ENCODE data around the gene INKA2.

Gene INKA2

GRCh38 chr1:111731956-111732355 is 7.2 kb downstream of the INKA2 start:
- DNase-seq, result no peak

DNA sequence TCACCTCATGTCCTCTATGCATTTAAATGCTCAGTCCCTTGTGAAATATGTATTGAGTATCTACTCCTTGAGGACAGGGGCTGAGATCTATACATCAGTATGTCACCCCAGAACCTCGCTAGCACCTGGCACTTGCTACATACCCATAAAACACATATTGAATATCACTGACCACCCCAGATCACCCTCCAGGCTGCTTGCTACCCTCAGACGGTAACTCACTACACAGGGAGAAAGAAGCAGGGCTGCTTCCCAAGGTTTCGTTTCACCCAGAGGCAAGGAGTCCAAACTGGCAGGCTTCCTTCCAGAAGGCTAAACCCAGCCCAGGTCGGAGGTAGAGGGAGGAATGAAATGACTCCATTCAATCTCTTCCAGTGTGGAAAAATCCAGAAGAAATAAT is 8.5 kb downstream of the INKA2 start:
- DNase-seq, result no peak

DNA sequence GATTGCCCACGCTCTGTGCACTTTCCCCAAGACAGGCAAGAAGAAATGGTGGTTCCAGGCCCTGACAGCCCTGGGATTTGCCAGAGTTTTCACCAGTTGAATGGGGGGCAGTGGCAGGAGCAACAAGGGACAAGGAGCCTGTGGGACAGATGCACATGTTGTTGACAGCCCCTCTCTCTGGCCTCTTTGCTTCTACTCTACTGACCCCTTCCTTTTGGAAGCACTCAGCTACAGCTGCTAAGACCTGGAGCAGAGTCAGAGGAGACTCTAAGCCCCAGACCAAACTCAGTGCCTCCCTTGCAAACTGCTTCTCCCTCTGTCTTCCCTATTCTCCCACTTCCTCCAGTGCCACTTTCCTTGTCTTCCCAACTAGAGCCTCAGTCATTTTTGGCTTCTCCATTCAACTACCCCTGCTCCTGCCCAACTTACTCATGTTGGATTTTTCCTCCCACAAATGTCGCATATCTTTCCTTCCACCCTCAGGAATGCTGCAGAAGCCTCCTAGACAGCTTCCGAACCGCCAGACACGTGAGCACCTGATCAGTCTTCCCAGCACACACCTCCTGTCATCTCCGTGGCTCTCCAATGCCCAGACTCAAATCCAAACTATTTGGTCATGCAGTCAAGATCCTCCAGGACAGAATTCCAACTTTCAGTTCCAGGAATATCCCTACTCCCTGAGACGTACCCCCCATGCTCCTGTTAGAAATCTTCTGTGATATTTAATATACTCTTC is 9.1 kb downstream of the INKA2 start:
- no peak for DNase-seq

DNA sequence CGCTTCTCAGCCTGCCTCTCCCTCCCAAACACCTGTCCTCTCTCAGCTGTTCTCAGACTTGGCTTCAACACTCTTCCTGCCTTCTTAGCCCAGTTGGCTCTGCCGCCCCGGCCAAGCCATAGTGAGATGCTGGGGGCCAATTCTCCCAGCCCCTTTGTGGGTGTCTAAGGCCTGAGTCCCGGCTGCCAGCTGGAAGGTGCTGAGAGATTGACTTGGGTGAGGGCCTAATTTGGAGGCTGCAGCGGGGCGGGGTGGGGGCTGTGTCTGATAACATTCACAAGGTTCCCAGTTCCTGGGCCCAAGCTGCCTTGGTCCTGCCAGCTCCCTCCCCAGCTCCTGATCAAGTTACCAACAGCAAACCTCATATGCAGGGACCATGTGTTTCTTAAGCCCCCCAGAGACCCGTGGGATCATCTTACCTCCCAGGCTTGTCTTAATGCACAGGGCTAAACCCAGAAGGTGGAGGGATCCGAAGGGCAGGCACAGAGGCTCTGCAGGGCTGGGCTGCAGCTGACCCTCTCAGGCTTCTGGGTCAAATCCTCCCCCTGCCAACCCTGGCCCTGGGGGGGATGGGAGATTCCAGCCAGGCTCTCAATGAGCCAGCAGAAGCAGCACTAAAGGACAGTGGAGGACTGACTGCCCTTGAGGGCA is 9.8 kb downstream of the INKA2 start:
- DNase-seq, result no peak

DNA sequence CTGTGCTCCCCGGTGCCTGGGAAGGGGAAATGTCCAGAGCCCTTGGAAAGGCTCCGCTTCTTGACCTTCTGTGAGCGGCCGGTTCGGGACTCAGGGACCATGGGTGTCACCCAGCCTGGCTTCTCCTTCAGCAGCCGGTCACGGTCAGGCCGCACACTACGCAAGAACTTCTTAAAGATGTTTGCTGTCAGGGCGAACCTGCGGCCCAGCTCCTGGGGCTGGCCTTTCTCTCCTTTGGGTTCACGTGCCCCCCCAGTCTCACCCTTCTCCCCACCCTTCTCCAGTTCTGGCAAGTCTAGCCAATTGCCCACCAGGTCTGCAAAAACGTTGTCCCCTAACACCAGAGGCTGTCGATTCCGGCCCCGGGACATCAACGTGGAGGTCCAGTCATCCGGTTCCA is 12.1 kb downstream of the INKA2 start:
- no peak for DNase-seq

DNA sequence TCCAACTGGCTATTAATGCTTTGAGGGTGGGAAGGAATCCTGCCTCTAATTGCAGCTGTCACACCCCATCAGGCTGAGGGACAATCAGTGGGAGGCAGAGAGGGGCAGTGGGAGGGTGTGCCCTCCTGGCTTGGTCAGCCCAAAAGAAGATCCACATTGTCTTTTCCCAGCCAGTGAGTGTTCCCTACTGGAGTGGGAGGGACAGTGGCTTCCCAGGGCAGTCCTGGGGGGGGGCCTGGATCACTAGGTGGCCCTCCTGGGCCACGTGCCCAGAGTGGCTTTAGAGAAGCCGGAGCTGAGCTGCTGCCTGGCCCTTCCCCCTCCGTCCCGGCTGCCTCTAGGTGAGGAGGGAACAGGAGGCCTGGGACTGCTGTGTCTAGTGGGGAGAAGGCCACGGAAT is 14.0 kb downstream of the INKA2 start:
- no peak for DNase-seq

DNA sequence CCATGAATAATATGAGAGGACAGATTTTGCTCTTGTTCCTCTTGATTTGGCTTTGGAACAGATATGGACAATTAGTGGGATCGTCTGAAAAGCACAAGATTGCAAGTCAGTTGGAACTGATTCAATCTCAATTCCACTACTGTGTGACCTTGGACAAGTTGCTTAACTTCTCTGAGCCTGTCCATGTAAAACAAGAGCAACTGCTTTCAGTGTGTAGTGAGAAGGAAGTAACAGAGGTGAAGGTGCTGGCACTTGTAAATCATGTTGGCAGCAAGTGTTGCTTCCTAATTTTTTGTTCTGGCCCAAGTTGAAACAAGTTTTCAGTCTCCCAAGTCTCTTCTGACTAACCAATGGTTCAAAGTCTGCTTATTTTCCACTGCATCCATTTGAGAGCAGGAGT is 15.3 kb downstream of the INKA2 start:
- DNase-seq, result no peak

DNA sequence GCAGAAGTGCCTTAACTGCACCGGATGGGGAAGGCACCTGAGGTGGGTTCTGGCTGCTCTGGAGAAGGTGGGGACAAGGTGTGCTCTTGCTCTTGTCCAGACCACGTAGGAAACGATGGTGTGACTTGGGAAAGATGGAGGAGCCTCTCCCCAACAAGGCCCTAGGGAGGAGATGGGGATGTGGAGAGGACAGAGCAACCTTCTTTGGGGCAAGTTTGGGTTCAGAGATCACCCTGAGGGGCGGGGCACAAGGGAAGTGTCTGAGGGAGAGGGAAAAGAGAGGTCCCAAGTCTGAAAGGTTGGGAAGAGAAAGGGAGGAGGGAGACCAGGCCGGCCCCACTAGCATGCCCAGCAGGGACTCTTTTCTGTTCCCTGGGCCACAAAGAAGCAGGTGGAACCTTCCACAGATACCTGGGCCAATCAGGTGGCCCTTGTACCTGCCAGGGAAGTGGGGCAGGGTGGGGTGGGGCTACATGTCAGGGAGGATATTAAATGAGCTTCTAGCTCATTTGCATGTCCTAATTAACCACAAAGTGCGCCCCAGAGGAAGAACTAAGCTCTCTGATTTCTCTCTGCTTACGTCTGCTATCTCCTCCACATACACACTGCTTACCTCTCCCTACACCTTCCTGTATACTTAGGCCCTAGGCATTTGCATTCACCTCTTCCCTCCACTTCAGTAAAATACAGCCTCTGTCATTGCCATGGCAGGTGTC is 15.9 kb downstream of the INKA2 start:
- DNase-seq, result peak; percentile 41

- DNase-seq, result no peak
Observed at GRCh38 chr1:111720977-111721786, 18.0 kb downstream of the INKA2 start.

- DNase-seq, result no peak
Observed at GRCh38 chr1:111720274-111720976, 18.8 kb downstream of the INKA2 start.

DNA sequence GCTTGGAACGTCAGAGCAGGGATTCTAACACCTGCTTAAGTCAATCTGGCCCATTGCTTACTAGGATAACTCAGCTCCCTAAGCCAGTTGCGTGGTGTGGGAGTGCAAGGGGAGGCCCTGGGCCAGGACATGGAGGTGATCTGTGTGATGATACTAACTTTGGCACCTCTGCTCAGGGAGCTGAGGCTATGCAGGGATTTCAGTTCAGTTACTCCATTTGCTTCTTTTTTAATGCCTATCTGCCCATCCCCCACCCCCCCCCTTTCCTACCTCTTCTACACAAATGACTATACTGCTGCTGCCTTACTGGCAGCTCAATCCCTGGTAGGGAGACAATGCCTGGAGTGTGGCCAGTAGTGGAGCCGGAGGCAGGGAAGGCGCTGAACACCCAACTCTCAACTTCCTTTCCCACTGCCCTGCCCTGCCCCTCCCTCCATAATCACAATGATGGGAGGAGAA is 19.5 kb downstream of the INKA2 start:
- no peak for DNase-seq

GRCh38 chr1:111719135-111719534 is 20.1 kb downstream of the INKA2 start:
- no peak for DNase-seq

DNA sequence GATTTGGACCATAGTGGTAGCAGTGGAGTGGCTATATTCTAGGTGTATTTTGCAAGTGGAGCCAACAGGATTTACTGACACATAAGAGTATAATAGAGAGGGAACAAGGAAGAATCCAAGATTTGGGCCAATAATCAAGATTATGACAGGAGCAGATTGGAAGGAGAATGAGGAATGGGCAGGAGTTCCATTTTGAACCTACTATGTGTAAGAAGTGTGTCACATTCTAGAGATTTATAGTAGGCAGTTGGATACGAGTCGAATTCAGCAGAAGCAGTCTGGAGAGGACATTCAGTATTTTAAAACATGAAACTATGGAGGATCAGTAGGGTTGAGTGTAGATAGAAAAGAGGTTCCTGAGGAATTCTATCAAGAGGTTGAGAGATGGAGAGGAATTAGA is 21.7 kb downstream of the INKA2 start:
- no peak for DNase-seq

DNA sequence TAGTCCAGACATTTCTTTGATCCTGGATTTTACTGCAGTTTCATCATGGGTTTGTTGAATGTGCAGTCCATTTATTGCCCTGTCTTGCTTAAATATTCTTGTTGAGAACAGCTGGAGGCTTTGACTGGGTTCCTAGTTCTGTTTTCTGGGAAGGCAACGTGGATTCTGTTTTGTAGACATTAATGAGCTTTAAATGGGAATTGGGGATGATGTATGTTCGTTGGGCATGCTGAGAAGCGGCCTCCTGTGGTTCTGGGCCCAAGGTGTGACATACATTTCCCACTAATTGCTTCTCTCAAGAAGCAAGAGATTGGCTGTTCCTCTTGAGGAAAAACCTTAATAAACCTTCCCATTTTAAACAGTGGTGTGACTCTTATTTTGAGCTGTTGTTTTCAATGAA is 22.9 kb downstream of the INKA2 start:
- DNase-seq, result no peak

DNA sequence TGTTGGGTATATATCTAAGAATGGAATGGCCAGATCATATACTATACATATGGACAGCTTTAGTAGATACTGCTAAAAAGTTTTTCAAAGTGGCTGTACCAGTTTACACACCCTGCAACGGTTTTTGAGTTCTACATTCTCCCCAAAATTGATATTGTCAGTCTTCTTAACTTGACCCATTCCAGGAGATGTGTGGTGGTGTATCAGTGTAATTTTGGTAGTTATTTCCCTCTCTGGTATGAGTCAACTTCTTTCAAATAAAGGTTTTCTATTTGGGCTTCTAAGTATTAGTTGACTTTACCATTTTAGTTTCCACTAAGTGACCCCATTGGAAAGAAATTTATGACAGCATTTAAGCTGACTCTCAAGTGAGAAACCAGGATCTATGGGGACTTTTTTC is 29.2 kb downstream of the INKA2 start:
- no peak for DNase-seq

DNA sequence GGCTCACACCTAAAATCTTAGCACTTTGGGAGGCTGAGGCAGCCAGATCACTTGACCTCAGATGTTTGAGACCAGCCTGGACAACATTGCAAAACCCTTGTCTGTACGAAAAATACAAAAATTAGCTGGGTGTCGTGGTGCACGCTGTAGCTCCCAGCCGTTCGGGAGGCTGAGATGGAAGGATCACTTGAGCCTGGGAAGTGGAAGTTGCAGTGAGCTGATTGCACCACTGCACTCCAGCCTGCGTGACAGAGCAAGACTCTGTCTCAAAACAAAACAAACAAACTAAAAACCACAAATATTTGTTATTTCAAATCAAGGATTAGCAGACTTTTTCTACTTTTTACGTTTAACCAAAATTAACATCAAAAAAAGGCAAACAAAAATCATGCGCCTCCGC is 31.3 kb downstream of the INKA2 start:
- DNase-seq, result no peak

DNA sequence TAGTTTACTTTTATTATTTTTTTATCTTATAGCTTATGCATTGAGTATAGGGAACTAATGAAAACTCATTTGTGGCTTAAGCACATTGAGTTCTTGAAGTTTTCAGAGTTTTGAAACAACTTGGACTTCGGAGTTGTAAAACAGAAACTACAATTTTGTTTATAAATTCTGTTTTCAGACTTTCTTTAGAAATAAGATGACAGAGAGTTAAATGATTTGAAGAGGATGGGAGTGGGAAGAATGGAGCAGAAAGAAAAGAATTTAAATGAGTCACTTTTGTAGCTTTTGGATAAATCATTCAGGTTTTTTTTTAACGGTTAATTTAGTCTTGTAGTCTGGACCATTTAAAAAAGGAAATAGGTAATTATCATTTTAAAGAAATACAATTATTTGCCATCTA is 32.3 kb downstream of the INKA2 start:
- no peak for DNase-seq

DNA sequence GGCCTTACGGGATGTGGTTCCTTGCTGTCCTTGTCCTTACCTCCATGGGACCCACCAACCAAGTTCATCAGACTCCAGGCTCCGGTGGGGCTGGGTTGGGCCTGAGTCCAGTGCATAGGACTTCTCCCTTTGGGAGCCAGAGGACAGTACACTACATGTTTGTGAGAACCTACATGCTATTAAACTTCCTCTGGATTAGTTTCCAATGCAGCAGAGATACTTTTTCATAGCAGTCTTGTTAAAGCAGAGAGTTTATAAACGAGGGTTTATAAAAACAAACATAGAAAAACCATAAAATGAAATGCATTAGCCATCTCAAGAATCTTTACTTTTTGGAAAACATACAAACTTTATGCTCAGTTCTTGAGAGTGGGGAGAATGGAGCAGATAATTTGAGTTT is 33.4 kb downstream of the INKA2 start:
- DNase-seq, result no peak

DNA sequence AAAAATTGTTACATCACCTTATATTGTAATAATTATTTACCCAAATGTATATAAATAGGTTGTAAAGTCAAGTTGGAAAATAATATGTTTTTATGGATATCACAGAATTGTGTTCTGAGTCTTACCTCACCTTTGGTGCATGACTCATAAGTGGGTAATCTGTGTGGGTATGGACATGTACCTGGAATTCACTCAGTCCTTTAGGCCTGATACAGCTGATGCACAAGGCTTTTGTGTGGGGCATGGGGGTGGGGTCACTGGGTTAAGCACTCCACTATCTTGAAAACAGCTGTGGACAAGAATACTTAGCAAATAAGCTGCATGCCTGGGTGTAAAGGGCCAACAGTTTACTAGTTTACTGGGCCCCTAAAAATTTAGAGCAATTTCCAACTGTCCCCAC is 34.4 kb downstream of the INKA2 start:
- no peak for DNase-seq

DNA sequence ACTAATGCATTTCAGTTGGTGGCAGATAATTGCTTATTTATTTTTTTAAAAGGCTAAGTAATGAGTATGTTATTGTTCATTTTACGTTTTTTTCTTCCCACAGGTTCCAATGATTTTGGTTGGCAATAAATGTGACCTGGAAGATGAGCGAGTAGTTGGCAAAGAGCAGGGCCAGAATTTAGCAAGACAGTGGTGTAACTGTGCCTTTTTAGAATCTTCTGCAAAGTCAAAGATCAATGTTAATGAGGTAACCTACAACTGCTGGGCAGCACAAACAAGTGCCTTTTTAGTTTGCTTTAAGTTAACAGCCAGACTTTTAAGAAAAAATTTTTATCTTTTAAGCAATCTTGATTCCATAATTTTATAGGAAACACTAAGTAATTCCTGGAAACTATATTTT is 35.0 kb downstream of the INKA2 start:
- DNase-seq, result no peak

DNA sequence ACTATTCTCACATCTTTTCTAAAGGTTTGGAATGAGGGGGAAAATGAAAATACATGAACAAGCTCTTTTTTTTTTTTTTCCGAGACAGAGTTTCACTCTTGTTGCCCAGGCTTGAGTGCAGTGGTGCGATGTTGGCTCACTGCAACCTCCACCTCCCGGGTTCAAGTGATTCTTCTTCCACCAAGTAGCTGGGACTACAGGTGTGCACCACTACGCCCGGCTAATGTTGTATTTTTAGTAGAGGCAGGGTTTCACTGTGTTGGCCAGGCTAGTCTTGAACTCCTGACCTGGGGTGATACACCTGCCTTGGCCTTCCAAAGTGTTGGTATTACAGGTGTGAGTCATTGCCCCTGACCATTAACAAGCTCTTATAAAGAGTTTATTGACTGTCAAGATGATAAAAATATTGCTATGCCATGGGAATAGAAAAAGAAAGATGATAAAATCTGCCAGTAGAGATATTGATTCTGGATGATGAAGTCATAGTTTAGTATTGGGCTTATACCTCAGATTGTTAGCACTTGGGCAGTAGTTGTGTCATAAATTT is 36.6 kb downstream of the INKA2 start:
- no peak for DNase-seq

GRCh38 chr1:111699268-111699667 is 39.9 kb downstream of the INKA2 start:
- DNase-seq, result no peak
